Effector CD4-positive, alpha-beta T cell (primary cell): ENCODE results near the gene OR51M1. TPM values are rescaled to one million over a fixed set of nuclear protein-coding genes. Genes with fewer than 3 reads are reported as not detected.
"Not testable (repeated sequence)": the region's sequence is repeated elsewhere in the genome, so short reads cannot be mapped to it uniquely, and the experiment has no call there.

Experiments used
- DNase-seq: peaks from one replicate; pipeline ENCODE4 v3.0.0-alpha.2; 2020
- total RNA-seq: gene quantifications from one replicate; lab custom pipeline; 2026; lab: John Stamatoyannopoulos, UW

The OR51M1 gene, protein sequence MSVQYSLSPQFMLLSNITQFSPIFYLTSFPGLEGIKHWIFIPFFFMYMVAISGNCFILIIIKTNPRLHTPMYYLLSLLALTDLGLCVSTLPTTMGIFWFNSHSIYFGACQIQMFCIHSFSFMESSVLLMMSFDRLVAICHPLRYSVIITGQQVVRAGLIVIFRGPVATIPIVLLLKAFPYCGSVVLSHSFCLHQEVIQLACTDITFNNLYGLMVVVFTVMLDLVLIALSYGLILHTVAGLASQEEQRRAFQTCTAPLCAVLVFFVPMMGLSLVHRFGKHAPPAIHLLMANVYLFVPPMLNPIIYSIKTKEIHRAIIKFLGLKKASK
- not detected for total RNA-seq

- no peak for DNase-seq
Measured at GRCh38 chr11:5383576-5383975, at the start of gene OR51M1. Gene OR51M1, plus strand, starts transcription at chr11:5383812. Its CDS starts 5,587 bp downstream, at chr11:5389399.

DNA sequence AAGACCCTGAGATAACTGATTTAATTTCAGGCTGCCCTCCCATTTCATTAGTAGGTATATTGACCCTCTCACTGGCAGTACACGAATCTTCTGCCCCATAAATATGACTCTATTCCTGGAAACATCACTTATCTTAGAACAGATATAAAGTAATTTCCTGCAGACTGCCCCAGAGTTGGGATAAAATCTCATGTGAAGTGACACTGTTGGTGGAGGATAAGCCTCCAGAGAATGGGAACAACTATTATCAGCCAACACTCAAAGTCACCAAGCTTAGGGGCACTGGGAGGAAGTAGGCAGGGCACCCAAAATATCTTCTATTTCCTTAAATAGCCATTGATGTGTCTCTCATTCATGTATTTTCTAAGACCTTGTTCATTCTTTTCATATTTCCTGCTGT is 48.4 kb upstream of the OR51M1 start:
- no peak for DNase-seq

GRCh38 chr11:5336331-5336730 is 47.3 kb upstream of the OR51M1 start:
- no peak for DNase-seq

- DNase-seq = not testable (repeated sequence)
Measured at GRCh38 chr11:5337253-5337652, 46.4 kb upstream of the OR51M1 start.

DNA sequence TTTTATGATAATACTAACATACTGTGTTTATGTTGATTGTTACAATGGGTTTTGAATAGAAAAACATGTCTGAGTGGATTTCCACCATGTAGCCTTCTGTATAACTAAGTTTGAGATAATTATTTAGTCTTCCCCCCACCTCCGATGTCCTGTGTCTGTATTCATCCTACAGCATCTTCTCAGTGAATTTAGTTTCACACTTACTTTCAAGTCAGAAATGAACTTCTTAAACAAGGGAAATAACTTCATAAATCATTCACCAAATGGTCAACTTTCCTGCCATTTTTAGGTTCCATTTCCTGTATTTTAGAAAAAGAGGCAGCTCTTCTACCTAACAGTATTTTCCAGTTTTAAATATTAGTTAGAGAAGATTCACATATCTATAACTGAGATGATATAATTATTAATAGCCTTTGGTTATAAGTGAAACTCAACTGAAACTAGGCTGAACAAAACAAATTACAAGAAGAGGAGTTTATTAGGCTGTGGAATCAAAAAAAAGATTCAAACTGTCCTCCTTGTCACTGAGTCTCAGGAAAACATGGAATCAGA is 43.8 kb upstream of the OR51M1 start:
- no peak for DNase-seq

- DNase-seq = no peak
Measured at GRCh38 chr11:5343474-5344335, 39.9 kb upstream of the OR51M1 start, which contains the start of gene OR51B5. Gene OR51B5, minus strand, starts transcription at chr11:5343524. Its CDS starts 0 bp downstream, at chr11:5343524.

DNA sequence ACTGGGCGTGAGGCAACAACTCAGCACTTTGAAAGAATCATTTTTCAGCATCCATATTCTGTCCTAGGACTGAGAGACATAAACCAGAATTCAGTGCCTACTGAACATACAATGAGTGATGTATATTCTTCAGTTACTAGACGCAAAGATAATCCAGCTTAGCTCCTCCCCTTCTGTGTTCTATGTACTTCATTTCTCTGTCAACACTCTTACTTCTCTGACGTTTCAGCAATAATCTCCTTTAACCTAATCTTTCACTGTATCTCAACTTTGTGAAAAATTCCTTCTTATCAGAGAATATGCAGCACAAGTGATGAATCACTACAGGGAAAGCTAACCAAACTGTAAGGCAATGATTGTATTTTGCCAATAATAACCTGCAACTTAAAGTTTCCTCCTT is 37.8 kb upstream of the OR51M1 start:
- no peak for DNase-seq

DNA sequence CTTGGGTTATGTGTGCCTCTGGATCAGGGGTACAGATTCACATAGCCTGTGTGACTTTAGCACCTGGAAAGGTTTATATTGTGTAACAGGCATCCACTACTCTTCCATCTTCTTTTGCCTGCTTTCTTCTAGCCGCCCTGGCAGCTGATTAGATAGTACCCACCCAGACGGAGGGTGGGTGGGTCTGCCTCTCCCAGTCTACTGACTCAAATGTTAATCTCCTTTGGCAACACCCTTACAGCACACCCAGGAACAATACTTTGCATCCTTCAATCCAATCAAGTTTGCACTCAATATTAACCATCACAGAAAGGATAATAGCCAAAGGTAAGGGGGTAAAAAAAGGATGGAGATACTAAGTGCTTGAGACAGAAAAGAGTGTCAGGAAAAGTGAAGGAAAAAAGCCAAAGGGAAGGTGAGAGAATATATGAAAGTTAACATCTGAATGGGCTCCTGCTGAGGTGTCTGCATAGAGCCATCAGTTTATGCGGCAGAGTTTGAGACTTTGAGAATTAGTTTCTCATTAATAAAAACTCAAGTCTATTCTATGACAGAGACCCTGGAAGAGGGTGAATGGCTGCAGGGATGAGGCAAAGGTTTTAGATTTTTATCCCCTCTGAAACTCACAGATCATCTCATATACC is 34.9 kb upstream of the OR51M1 start:
- DNase-seq = no peak

GRCh38 chr11:5349550-5349949 is 34.1 kb upstream of the OR51M1 start:
- DNase-seq = no peak

GRCh38 chr11:5351208-5351607 is 32.4 kb upstream of the OR51M1 start, which contains the start of gene OR51B6:
Gene OR51B6, plus strand, starts transcription at chr11:5351508. Its CDS starts 0 bp downstream, at chr11:5351508.
- DNase-seq = no peak

GRCh38 chr11:5356031-5356430 is 27.6 kb upstream of the OR51M1 start:
- not testable (repeated sequence) for DNase-seq

- DNase-seq = no peak
Measured at GRCh38 chr11:5362017-5362625, 21.5 kb upstream of the OR51M1 start.

DNA sequence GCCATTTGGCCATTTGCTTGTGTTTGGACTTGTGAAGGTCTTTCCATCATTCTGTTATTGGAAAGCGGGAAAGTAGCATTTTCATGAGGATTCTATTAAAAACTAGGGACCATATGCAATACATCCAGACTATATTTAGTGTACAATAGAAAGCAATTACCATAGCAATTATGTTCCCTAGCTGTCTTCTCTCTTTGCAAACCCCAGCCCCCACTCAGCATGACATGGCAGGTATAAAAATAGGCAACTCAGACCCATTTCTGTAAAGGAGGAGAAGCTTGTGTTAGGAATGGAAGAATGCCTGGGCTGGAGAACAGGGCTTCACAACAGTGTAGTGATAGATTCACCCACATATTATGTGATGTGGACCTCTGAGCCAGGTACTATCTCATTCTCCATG is 19.9 kb upstream of the OR51M1 start:
- no peak for DNase-seq

DNA sequence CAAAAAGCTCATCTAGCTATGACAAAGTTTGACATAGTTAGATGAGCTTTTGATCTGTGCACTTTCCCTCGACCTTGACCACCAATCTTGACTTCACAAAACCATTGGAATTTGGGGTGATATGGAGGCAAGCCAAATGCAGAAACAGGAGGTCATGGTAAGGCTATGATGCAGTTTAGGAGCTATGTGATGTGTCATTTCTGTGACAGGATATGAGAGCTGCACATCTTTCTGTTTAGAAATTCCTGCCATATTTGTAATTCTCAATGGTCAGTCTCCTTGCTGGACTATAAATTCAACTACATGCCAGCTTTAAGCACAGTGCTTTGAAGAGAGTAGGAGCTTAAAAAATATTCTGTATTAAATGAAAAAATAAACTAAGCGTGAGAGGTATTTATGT is 19.4 kb upstream of the OR51M1 start:
- no peak for DNase-seq

- not testable (repeated sequence) for DNase-seq
Measured at GRCh38 chr11:5366365-5366764, 17.2 kb upstream of the OR51M1 start.

DNA sequence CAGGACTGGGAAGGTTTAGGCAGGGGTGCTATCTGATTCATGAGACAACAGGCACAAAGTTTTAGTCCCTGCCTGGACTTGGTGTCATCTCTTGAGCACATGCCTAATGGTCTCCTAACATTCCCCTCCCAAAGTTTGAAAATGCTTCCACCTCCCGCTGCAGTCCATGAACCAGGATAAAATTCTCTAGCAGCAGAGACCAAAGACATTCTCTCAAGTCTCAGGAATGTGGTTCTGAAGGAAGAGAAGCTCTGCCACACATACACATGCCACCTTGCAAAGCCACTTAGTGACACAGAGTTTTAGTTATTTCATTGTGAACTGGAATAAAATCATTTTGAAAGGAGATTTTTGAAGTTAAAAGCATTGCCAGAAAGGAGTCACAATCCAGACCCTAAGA is 16.8 kb upstream of the OR51M1 start:
- DNase-seq = no peak

DNA sequence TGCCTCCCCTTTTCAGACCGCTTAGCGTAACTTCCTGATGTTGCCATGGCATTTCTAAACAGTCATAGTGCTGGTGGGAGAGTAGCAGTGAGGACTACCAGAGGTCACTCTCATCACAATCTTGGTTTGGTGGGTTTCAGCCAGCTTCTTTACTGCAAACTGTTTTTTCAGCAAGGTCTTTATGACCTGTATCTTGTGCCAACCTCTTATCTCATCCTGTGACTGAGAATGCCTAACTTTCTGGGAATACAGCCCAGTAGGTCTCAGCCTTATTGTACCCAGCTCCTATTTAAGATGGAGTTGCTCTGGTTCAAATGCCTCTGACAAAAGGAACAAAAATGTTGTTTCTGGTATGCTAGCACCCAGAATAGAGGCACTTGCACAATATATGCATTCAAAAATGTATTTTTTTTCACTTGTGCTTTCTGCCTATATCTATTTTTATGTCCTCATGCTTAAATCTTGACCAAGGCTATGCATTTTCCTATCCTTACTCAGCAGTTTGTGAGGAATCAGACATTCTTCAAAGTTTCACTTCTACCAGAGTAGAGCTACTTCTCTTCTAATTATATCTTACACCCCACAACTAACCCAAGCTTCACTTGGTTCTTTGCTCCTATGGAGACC is 16.1 kb upstream of the OR51M1 start:
- DNase-seq = no peak

GRCh38 chr11:5368502-5369043 is 15.0 kb upstream of the OR51M1 start:
- no peak for DNase-seq

GRCh38 chr11:5369789-5370188 is 13.8 kb upstream of the OR51M1 start:
- DNase-seq = no peak

- no peak for DNase-seq
Measured at GRCh38 chr11:5380740-5381342, 2.8 kb upstream of the OR51M1 start.

- DNase-seq = no peak
Measured at GRCh38 chr11:5384335-5384734, 723 bp downstream of the OR51M1 start.
